ENCODE data around the gene SPAG9. TPM values are rescaled to one million over a fixed set of nuclear protein-coding genes. Genes with fewer than 3 reads are reported as not detected.
A peak's percentile ranks its signal among the peaks of the same experiment; 100 is the strongest.
"Not testable (repeated sequence)": the region's sequence is repeated elsewhere in the genome, so short reads cannot be mapped to it uniquely, and the experiment has no call there.

SPAG9 gene
- total and polyA plus RNA-seq, 3 experiments from 2014 or later, result 10.5 to 43.0 (median 40.6) TPM

DNA sequence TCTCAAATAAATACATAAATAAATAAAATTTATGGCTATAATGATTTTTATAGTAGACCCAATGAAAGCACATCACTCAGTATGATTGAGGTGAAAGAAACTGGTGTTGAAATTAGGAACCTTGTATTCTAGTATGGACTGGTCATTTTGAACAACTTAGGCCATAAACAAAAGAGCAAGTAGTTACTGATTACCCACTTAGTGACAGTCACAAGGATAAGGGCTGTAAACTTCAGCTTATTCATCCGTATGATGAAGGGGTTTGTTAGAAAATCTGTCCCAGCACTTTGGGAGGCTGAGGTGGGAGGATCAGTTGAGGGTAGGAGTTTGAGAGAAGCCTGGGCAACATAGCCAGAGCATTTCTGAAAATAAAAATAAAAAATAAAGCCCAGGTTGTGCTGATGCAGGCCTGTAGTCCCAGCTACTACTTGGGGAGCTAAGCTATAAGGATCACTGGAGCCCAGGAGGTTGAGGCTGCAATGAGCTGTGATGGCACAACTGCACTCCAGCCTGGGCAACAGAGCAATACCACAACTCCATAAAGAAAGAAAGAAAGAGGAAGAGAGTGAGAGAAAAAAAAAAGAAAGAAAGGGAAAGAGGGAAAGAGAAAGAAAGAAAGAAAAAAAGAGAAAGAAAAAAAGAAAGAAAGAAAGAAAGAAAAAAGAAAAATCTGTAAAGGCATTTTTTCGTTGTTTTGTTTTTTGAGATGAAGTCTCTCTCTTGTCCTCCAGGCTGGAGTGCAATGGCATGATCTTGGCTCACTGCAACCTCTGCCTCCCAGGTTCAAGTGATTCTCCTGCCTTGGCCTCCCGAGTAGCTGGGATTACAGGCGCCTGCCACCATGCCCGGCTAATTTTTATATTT, 4.2 kb upstream of the SPAG9 start:
- Histone ChIP-seq H3K9me3 (ENCODE audit: low read length) (no peaks in the 10 kb centered on the region), H3K27me3 (ENCODE audit: insufficient read depth, low read length, poor library complexity, severe bottlenecking) (no peaks in the 10 kb centered on the region), H3K4me3 (ENCODE audit: low read length) (no peak overlapping the region), H3K36me3 (ENCODE audit: insufficient read depth, low read length) (no peaks in the 10 kb centered on the region), H3K4me1 (ENCODE audit: insufficient read depth, low read length) (peaks cover 12% of the 10 kb centered on the region), H3K27ac (ENCODE audit: low read depth, low read length) (no peak overlapping the region)
- Mint-ChIP-seq H3K27ac (peak overlapping the region in 1 of 8 donors; percentile 82), H3K4me1 (peaks cover 15 to 18% (median 16%) of the 10 kb centered on the region in 3 donors), H3K4me3 (no peak overlapping the region), H3K36me3 (peaks cover 0 to 6% (median 0%) of the 10 kb centered on the region in 3 donors), H3K27me3 (peaks cover 0 to 3% of the 10 kb centered on the region in 2 donors), H3K9me3 (no peaks in the 10 kb centered on the region)
- DNase-seq, result no peak
- ChIA-PET CTCF (interaction anchor here (1.3 to 3.3 kb wide), 2 partner anchors 27 to 272 kb away, joined by 5 to 15 read pairs; partner anchors contain the start of gene NME1), POLR2A (no interaction called here)

DNA sequence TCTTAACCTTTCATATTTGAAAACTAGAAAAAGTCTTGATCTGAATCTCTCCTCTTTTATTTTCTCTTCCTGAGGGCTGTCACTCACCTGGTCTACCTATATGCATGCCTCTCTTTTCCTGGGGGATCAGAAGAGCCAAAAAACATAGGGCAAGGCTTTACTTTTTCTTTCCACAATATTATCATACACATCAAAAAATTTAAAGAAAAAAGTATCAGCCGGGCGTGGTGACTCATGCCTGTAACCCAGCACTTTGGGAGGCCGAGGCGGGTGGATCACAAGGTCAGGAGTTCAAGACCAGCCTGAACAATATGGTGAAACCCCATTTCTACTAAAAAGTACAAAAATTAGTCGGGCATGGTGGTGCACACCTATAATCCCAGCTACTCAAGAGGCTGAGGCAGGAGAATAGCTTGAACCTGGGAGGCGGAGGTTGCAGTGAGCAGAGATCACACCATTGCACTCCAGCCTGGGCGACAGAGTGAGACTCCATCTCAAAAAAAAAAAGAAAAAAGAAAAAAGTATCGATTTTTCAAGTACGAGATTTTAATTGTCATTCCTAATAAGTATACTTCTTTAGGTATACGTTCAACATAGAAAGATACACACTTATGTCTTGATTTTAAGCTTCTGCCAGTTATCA, 1.9 kb upstream of the SPAG9 start:
- H3K27me3 Mint-ChIP-seq; H3K36me3 ChIP-seq (ENCODE audit: insufficient read depth, low read length); H3K27me3 ChIP-seq (ENCODE audit: insufficient read depth, low read length, poor library complexity, severe bottlenecking); H3K9me3 Mint-ChIP-seq; POLR2A ChIA-PET; H3K9me3 ChIP-seq (ENCODE audit: low read length); DNase-seq: not testable (repeated sequence)
- peaks cover 0 to 11% (median 0%) of the 10 kb centered on the region in 3 donors for H3K36me3 Mint-ChIP-seq
- H3K27ac ChIP-seq (ENCODE audit: low read depth, low read length), result peak overlapping the region; percentile 89
- peaks cover 33% of the 10 kb centered on the region for H3K4me1 ChIP-seq (ENCODE audit: insufficient read depth, low read length)
- H3K4me3 ChIP-seq (ENCODE audit: low read length), result peak overlapping the region; percentile 79
- CTCF ChIA-PET, result interaction anchor here (3.3 kb wide), 1 partner anchor 30 kb away, joined by 15 read pairs; the partner anchor contains the start of gene NME1
- peak overlapping the region in 6 of 7 donors; percentile 24 to 99 (median 97) for H3K4me3 Mint-ChIP-seq
- peak overlapping the region; percentile 18 to 100 (median 98) for H3K27ac Mint-ChIP-seq
- H3K4me1 Mint-ChIP-seq, result peaks cover 35 to 39% (median 39%) of the 10 kb centered on the region in 3 donors

- H3K27ac Mint-ChIP-seq, result peak overlapping the region; percentile 96 to 100 (median 99)
- peaks cover 39 to 47% (median 45%) of the 10 kb centered on the region in 3 donors for H3K4me1 Mint-ChIP-seq
- H3K27me3 Mint-ChIP-seq, result peaks cover 0 to 3% of the 10 kb centered on the region in 2 donors
- ChIA-PET POLR2A (interaction anchor here (0.6 to 2.3 kb wide), 4 partner anchors 11 to 256 kb away, joined by 3 to 23 read pairs (median 9); partner anchors contain the start of genes NME1 and TOB1), CTCF (interaction anchor here (0.9 to 3.3 kb wide), 4 partner anchors 11 to 31 kb away, joined by 3 to 15 read pairs (median 8); partner anchors contain the start of gene NME1)
- H3K4me3 Mint-ChIP-seq, result peak overlapping the region; percentile 94 to 99 (median 97)
- peaks cover 35% of the 10 kb centered on the region for H3K4me1 ChIP-seq (ENCODE audit: insufficient read depth, low read length)
- peak; percentile 17 to 73 (median 50) for DNase-seq
- no peaks in the 10 kb centered on the region for H3K36me3 ChIP-seq (ENCODE audit: insufficient read depth, low read length)
- H3K4me3 ChIP-seq (ENCODE audit: low read length), result peak overlapping the region; percentile 79
- no peaks in the 10 kb centered on the region for H3K9me3 ChIP-seq (ENCODE audit: low read length)
- H3K36me3 Mint-ChIP-seq, result peaks cover 0 to 11% (median 0%) of the 10 kb centered on the region in 3 donors
- H3K27me3 ChIP-seq (ENCODE audit: insufficient read depth, low read length, poor library complexity, severe bottlenecking), result no peaks in the 10 kb centered on the region
- H3K9me3 Mint-ChIP-seq, result no peaks in the 10 kb centered on the region
- peak overlapping the region; percentile 89 for H3K27ac ChIP-seq (ENCODE audit: low read depth, low read length)
Measured at GRCh38 chr17:51121620-51122472, 1.2 kb upstream of the SPAG9 start.

DNA sequence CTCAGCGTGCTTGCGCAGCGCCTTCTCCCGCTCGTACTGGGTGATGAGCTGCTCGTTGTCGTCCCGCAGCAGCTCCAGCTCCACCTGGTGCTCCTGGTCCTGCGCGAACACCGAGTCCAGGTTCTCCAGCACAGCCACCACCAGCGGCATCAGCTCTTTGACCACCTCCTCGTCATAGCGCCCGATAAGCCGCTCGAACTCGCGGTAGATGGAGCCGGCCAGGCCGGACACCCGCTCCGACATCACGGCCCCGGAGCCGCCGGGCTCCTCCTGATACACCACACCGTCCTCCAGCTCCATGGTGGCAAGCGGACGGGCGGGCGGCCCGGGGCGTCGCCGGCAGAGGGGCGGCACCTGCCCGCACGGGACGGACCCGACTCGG, 320 bp downstream of the SPAG9 start:
- H3K4me1 ChIP-seq (ENCODE audit: insufficient read depth, low read length), result peaks cover 35% of the 10 kb centered on the region
- peaks cover 0 to 14% (median 0%) of the 10 kb centered on the region in 3 donors for H3K36me3 Mint-ChIP-seq
- peak overlapping the region; percentile 92 to 98 (median 96) for H3K27ac Mint-ChIP-seq
- H3K36me3 ChIP-seq (ENCODE audit: insufficient read depth, low read length), result no peaks in the 10 kb centered on the region
- H3K27ac ChIP-seq (ENCODE audit: low read depth, low read length), result peak overlapping the region; percentile 94
- CTCF ChIA-PET, result interaction anchor here (0.5 to 1.8 kb wide), 9 partner anchors 10 to 120 kb away, joined by 3 to 12 read pairs (median 3); partner anchors contain the start of gene NME1
- peaks cover 49 to 62% (median 59%) of the 10 kb centered on the region in 3 donors for H3K4me1 Mint-ChIP-seq
- no peaks in the 10 kb centered on the region for H3K27me3 ChIP-seq (ENCODE audit: insufficient read depth, low read length, poor library complexity, severe bottlenecking)
- POLR2A ChIA-PET, result interaction anchor here (0.6 to 2.3 kb wide), 10 partner anchors 9 to 254 kb away, joined by 3 to 23 read pairs (median 4); partner anchors contain the start of genes MBTD1, NME1, NME2 and TOB1
- peaks cover 0 to 3% of the 10 kb centered on the region in 2 donors for H3K27me3 Mint-ChIP-seq
- H3K9me3 Mint-ChIP-seq, result no peaks in the 10 kb centered on the region
- H3K9me3 ChIP-seq (ENCODE audit: low read length), result no peaks in the 10 kb centered on the region
- H3K4me3 Mint-ChIP-seq, result peak overlapping the region; percentile 92 to 99 (median 95)
- peak overlapping the region; percentile 68 for H3K4me3 ChIP-seq (ENCODE audit: low read length)
- DNase-seq, result peak in 1 of 5 donors; percentile 36

GRCh38 chr17:51119415-51120356, 982 bp downstream of the SPAG9 start:
- Histone ChIP-seq H3K36me3 (ENCODE audit: insufficient read depth, low read length) (no peaks in the 10 kb centered on the region), H3K27me3 (ENCODE audit: insufficient read depth, low read length, poor library complexity, severe bottlenecking) (no peaks in the 10 kb centered on the region), H3K9me3 (ENCODE audit: low read length) (no peaks in the 10 kb centered on the region), H3K4me1 (ENCODE audit: insufficient read depth, low read length) (peaks cover 35% of the 10 kb centered on the region), H3K4me3 (ENCODE audit: low read length) (peak overlapping the region; percentile 68), H3K27ac (ENCODE audit: low read depth, low read length) (peak overlapping the region; percentile 94)
- Mint-ChIP-seq H3K27me3 (peaks cover 0 to 2% of the 10 kb centered on the region in 2 donors), H3K9me3 (no peaks in the 10 kb centered on the region), H3K36me3 (peaks cover 0 to 14% (median 0%) of the 10 kb centered on the region in 3 donors), H3K27ac (peak overlapping the region; percentile 95 to 99 (median 97)), H3K4me3 (peak overlapping the region; percentile 92 to 99 (median 95)), H3K4me1 (peaks cover 54 to 68% (median 66%) of the 10 kb centered on the region in 3 donors)
- CTCF ChIA-PET, result interaction anchor here (0.6 to 1.8 kb wide), 8 partner anchors 9 to 119 kb away, joined by 3 to 12 read pairs (median 3); partner anchors contain the start of gene NME1
- POLR2A ChIA-PET, result interaction anchor here (0.6 to 2.3 kb wide), 12 partner anchors 8 to 254 kb away, joined by 3 to 23 read pairs (median 4); partner anchors contain the start of genes MBTD1, NME1, NME2 and TOB1
- DNase-seq, result peak; percentile 22 to 65 (median 27)

DNA sequence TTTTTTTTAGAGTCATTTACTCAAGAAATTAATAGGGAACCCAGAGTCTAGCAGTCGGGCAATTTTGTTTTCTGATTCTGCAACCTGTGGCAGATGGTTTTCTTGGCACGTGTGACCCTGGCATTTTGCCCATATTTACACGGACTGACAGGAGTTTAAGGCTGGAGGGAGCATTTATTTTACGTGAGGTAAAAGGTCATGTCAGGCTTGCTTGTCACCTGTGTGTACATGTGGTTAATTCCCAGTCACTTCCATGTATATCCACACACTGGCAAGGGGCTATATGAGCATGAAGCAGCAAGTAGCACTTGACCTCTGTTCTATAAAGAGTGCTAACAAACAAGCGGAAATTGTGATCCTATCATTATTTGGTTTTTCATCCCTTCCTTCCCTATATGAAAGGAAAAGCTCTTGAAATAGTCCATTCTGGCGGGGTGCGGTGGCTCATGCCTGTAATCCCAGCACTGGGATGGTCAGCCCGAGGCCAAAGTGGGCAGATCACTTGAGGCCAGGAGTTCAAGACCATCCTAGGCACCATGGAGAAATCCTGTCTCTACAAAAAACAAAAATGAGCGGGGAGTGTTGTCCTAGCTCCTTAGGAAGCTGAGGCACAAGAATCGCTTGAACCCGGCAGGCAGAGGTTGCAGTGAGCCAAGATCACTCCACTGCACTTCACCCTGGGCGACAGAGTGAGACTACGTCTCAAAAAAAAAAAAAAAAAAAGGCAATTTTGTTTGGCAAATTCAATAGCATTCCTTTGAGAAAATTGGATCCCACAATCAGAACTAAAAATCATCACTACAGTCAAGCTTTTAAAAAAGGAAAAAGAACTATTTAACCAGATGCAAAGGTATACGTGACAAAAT, 2.1 kb downstream of the SPAG9 start:
- Mint-ChIP-seq H3K4me3 (peak overlapping the region; percentile 71 to 99 (median 95)), H3K4me1 (peaks cover 54 to 68% (median 66%) of the 10 kb centered on the region in 3 donors), H3K27me3 (peaks cover 0 to 2% of the 10 kb centered on the region in 2 donors), H3K9me3 (no peaks in the 10 kb centered on the region), H3K36me3 (peaks cover 0 to 14% (median 0%) of the 10 kb centered on the region in 3 donors), H3K27ac (peak overlapping the region; percentile 39 to 98 (median 96))
- H3K27me3 ChIP-seq (ENCODE audit: insufficient read depth, low read length, poor library complexity, severe bottlenecking), result no peaks in the 10 kb centered on the region
- H3K36me3 ChIP-seq (ENCODE audit: insufficient read depth, low read length), result no peaks in the 10 kb centered on the region
- DNase-seq, result no peak
- no peaks in the 10 kb centered on the region for H3K9me3 ChIP-seq (ENCODE audit: low read length)
- H3K4me3 ChIP-seq (ENCODE audit: low read length), result no peak overlapping the region
- H3K4me1 ChIP-seq (ENCODE audit: insufficient read depth, low read length), result peaks cover 35% of the 10 kb centered on the region
- CTCF ChIA-PET, result interaction anchor here (0.7 kb wide), 1 partner anchor 9 kb away, joined by 4 read pairs; no protein-coding TSS in a partner anchor
- POLR2A ChIA-PET, result interaction anchor here (0.6 to 0.7 kb wide), 2 partner anchors 57 to 62 kb away, joined by 5 to 7 read pairs; no protein-coding TSS in a partner anchor
- peak overlapping the region; percentile 94 for H3K27ac ChIP-seq (ENCODE audit: low read depth, low read length)
